IPS-20b (cell line): ENCODE data around the gene DYNLT5.
"Not testable (repeated sequence)": the region's sequence is repeated elsewhere in the genome, so short reads cannot be mapped to it uniquely, and the experiment has no call there.

ENCODE experiments used
- H3K27ac ChIP-seq: one replicate; pipeline ENCODE4 v1.5.1; 2013; ENCODE audit warnings: low read length
- H3K27me3 ChIP-seq: 2 replicates; pipeline ENCODE4 v1.6.1; 2013; ENCODE audit warnings: mild to moderate bottlenecking, low read length, inconsistent platforms; ENCODE audit not compliant: insufficient read depth
- H3K36me3 ChIP-seq: 2 replicates; pipeline ENCODE4 v1.6.1; 2013; ENCODE audit warnings: low read depth, mild to moderate bottlenecking, inconsistent platforms, low read length, moderate library complexity; ENCODE audit not compliant: insufficient read depth
- H3K4me1 ChIP-seq: 2 replicates; pipeline ENCODE4 v1.6.1; 2013; ENCODE audit warnings: mild to moderate bottlenecking, control low read depth, inconsistent platforms, low read length, moderate library complexity; ENCODE audit not compliant: insufficient read depth
- H3K4me3 ChIP-seq: 2 replicates; pipeline ENCODE4 v1.5.1; 2013; ENCODE audit warnings: mild to moderate bottlenecking, low read length, inconsistent platforms
- H3K9ac ChIP-seq: 2 replicates; pipeline ENCODE4 v1.6.1; 2013; ENCODE audit warnings: low read depth, mild to moderate bottlenecking, inconsistent platforms, low read length, moderate library complexity
- H3K9me3 ChIP-seq: 2 replicates; pipeline ENCODE4 v1.6.1; 2013; ENCODE audit warnings: mild to moderate bottlenecking, low read depth, low read length, inconsistent platforms; ENCODE audit not compliant: insufficient read depth

DYNLT5 gene, protein sequence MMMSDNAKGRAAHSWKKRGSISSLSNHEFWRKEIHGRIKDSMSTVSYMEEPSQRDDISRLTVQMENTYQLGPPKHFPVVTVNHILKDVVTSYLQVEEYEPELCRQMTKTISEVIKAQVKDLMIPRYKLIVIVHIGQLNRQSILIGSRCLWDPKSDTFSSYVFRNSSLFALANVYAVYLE

DNA sequence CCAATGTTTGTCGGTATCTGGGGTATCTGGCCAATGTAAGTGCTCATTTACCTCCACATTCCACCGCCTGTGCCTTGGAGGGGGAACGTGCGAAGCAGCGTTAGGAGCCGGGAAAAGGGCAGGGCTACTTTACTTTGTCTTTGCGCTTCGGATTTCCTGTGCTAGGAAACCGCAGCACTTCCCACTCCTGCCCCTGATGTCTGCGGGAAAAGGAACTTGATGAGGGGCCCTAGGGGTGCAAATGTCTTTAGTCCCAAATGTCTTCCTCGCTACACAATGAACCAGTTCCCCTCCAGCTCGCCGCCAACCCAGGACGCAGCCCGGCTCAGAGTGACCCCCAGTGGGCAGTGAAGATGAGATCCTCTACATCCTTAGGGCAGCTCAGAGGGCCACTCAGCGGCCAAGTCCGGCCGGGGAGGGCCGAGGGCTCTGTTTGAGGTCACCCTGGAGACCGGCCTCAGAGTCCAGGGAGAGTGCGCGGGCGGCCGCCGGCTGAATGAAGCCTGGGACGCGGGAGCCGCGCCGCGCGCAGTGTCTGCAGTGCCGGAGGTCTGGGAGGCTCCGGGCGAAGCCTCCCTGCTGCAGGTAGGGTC is at the start of gene DYNLT5:
Gene DYNLT5 (plus strand): TSS at position 460 of the 593 bp plus-strand sequence. CDS start 2,200 bp downstream, outside the sequence.
- H3K9me3 ChIP-seq, result no peaks in the 10 kb centered on the region
- no peaks in the 10 kb centered on the region for H3K36me3 ChIP-seq
- peak within 1 kb of the TSS; percentile 79 for H3K4me3 ChIP-seq
- H3K27me3 ChIP-seq, result peaks cover 25% of the 10 kb centered on the region
- H3K4me1 ChIP-seq, result peaks cover 4% of the 10 kb centered on the region; the same call in 1 of the 2 replicates
- H3K9ac ChIP-seq, result peak within 1 kb of the TSS; percentile 62; the same call in 1 of the 2 replicates
- H3K27ac ChIP-seq, result no peak within 1 kb of the TSS

DNA sequence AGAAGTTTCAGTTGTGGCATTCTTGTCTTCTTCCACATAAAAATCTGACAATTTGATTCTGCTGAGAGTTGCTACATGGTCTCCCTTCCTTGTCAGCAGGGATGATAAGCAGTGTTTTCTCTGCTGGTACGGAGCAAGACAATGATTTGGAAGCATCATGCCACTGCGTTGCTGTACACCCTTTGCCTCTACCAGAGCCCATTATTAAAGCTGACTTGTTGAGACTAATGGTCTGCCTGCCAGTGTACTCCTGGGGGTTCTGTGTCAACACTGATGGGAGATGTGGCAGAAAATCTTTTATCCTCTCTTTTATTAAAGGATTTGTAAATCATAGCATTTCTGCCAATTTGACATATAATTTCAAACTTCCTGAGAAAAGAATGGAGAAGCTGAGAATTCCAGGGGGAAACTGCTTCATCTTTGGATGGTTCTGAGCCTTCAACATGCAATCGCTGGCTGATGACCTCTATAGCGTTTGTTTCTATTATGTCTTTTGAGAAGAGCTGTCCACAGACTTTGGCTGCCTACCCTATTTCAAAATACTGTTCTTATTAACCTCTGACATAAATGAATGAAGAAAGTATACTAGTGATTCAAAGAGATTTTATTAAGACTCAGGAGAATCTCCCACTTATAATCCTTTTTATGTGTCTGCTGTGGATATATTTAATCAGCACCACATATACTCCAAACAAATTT is 47.9 kb upstream of the DYNLT5 start:
- H3K27me3 ChIP-seq, result no peaks in the 10 kb centered on the region
- no peaks in the 10 kb centered on the region for H3K4me1 ChIP-seq
- no peak overlapping the region for H3K27ac ChIP-seq
- H3K9ac ChIP-seq, result no peak overlapping the region
- no peak overlapping the region for H3K4me3 ChIP-seq
- H3K9me3 ChIP-seq, result no peaks in the 10 kb centered on the region
- no peaks in the 10 kb centered on the region for H3K36me3 ChIP-seq

DNA sequence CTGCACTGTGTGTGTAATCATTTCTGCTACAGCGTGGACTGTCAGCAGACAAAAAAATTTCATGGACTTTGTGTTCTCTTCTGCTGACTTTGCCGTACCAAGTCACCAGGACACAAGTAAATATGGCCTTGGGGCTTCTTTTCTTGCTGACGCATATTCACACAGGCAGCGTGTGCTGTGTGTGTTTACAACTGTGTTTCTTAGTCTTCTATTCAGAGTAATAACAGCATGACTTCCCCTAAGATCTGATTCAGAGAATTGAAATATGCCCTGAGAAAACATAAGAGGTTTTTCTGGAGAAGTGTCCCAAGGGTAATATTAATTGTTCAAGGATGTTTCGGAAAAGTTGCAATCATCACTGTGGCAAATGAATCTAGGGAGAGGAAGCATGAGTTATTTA is 47.1 kb upstream of the DYNLT5 start:
- H3K36me3 ChIP-seq, result no peaks in the 10 kb centered on the region
- no peak overlapping the region for H3K27ac ChIP-seq
- H3K9me3 ChIP-seq, result no peaks in the 10 kb centered on the region
- H3K27me3 ChIP-seq, result no peaks in the 10 kb centered on the region
- H3K9ac ChIP-seq, result no peak overlapping the region
- no peak overlapping the region for H3K4me3 ChIP-seq
- H3K4me1 ChIP-seq, result no peaks in the 10 kb centered on the region

DNA sequence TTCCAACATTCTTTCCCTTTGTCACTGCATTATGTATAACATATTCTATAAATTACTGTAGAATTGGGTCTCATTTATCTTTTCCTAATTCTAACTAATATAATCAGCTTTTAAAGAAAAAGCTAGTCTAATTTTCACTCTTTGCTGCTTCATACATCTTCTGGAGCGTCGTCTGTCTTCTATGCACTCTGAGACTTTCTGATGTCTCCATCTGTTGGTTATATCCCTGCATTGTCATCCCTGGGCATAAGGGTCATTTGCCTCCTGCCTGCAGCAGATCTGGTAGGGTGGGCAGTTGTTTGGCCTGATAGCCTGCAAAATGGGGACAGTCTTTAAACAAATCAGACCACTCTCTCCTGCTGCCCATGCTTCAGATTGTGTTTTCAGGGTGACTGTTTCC is 40.8 kb upstream of the DYNLT5 start:
- no peaks in the 10 kb centered on the region for H3K9me3 ChIP-seq
- peaks cover 4% of the 10 kb centered on the region; the same call in 1 of the 2 replicates for H3K4me1 ChIP-seq
- H3K27me3 ChIP-seq, result no peaks in the 10 kb centered on the region
- H3K27ac ChIP-seq, result no peak overlapping the region
- H3K4me3 ChIP-seq, result no peak overlapping the region
- H3K36me3 ChIP-seq, result no peaks in the 10 kb centered on the region
- no peak overlapping the region for H3K9ac ChIP-seq

- Histone ChIP-seq H3K9me3 (no peaks in the 10 kb centered on the region), H3K9ac (no peak overlapping the region), H3K27me3 (no peaks in the 10 kb centered on the region), H3K27ac (no peak overlapping the region), H3K36me3 (no peaks in the 10 kb centered on the region), H3K4me1 (peaks cover 4% of the 10 kb centered on the region; the same call in 1 of the 2 replicates), H3K4me3 (no peak overlapping the region)
Measured at GRCh38 chr1:66712839-66713238, 39.4 kb upstream of the DYNLT5 start.

GRCh38 chr1:66723985-66724384 is 28.3 kb upstream of the DYNLT5 start:
- no peaks in the 10 kb centered on the region; the same call in 1 of the 2 replicates for H3K27me3 ChIP-seq
- H3K27ac ChIP-seq, result no peak overlapping the region
- no peak overlapping the region for H3K4me3 ChIP-seq
- H3K9ac ChIP-seq, result no peak overlapping the region
- H3K4me1 ChIP-seq, result 0 out of 2 replicates have a peak, but pooled peaks cover 2% of the 10 kb centered on the region
- no peaks in the 10 kb centered on the region for H3K9me3 ChIP-seq
- H3K36me3 ChIP-seq, result no peaks in the 10 kb centered on the region

DNA sequence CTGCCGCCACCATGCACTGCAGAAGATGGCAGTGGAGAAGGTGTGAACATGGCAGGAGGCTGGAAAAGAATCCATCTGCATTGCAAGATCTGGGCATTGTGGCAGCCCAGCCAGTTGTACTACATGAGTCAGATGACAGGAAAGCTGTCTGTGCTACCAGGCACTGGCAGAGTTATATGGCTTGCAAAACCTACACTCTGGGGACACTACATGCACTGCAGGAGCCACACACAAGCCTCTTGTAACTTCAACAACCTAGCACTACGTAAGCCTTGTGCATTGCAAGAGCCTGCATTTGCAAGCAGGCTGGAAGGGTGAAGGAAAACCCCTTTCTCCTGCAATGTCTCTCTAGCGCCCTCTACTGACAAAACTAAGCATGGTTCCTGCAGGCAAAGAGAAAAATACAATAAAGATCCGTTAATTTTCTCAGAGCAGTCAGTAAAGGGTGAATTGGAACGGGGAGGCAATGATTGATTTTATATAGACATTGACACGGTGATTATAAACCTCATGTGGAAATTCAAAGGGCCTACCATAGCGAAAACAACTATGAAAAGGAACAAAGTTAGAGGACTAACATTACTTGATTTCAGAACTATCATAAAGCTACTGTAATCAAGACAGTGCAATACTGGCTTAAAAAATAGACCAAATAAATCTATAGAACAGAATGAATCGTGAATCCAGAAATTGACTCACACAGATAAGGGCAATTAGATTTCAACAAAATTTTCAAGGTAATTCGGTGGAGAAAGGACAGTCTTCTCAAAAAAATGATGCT is 26.2 kb upstream of the DYNLT5 start:
- Histone ChIP-seq H3K36me3 (no peaks in the 10 kb centered on the region), H3K27ac (no peak overlapping the region), H3K9me3 (no peaks in the 10 kb centered on the region), H3K9ac (no peak overlapping the region), H3K27me3 (no peaks in the 10 kb centered on the region; the same call in 1 of the 2 replicates), H3K4me3 (no peak overlapping the region), H3K4me1 (peaks cover 8% of the 10 kb centered on the region; the same call in 1 of the 2 replicates)

GRCh38 chr1:66728021-66728420 is 24.2 kb upstream of the DYNLT5 start:
- Histone ChIP-seq H3K4me3 (no peak overlapping the region), H3K9ac (no peak overlapping the region), H3K27ac (no peak overlapping the region), H3K4me1 (peaks cover 8% of the 10 kb centered on the region; the same call in 1 of the 2 replicates), H3K36me3 (no peaks in the 10 kb centered on the region), H3K9me3 (no peaks in the 10 kb centered on the region), H3K27me3 (no peaks in the 10 kb centered on the region; the same call in 1 of the 2 replicates)

DNA sequence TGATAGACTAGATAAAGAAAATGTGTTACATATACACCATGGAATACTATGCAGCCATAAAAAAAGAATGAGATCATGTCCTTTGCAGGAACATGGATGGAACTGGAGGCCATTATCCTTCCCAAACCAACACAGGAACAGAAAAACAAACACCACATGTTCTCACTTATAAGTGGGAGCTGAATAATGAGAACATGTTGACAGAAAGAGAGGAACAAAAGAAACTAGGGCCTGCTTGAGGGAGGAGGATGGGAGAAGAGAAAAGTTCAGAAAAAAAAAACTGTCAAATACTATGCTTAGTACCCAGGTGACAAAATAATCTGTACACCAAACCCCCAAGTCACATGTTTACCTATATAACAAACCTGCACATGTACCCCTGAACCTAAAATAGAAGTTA is 23.5 kb upstream of the DYNLT5 start:
- H3K9ac ChIP-seq, H3K4me1 ChIP-seq, H3K27ac ChIP-seq, H3K27me3 ChIP-seq, H3K9me3 ChIP-seq, H3K4me3 ChIP-seq, H3K36me3 ChIP-seq: not testable (repeated sequence)

GRCh38 chr1:66729119-66729518 is 23.1 kb upstream of the DYNLT5 start:
- peaks cover 8% of the 10 kb centered on the region; the same call in 1 of the 2 replicates for H3K4me1 ChIP-seq
- no peaks in the 10 kb centered on the region for H3K36me3 ChIP-seq

GRCh38 chr1:66729523-66729922 is 22.7 kb upstream of the DYNLT5 start:
- H3K9ac ChIP-seq, result no peak overlapping the region
- no peaks in the 10 kb centered on the region for H3K36me3 ChIP-seq
- H3K4me1 ChIP-seq, result peaks cover 8% of the 10 kb centered on the region; the same call in 1 of the 2 replicates
- H3K27me3 ChIP-seq, result no peaks in the 10 kb centered on the region; the same call in 1 of the 2 replicates
- H3K27ac ChIP-seq, result no peak overlapping the region
- no peaks in the 10 kb centered on the region for H3K9me3 ChIP-seq
- H3K4me3 ChIP-seq, result no peak overlapping the region

More at GRCh38 chr1:66729119-66729518, 23.1 kb upstream of the DYNLT5 start:
- no peaks in the 10 kb centered on the region; the same call in 1 of the 2 replicates for H3K27me3 ChIP-seq
- no peak overlapping the region for H3K9ac ChIP-seq
- H3K4me3 ChIP-seq, result no peak overlapping the region
- no peak overlapping the region for H3K27ac ChIP-seq
- no peaks in the 10 kb centered on the region for H3K9me3 ChIP-seq
